Neutrophil (primary cell): ENCODE measurements around the gene TTLL10.

Experiments used
- H3K27ac ChIP-seq: fragments of 200-600 bp; sonication (generic); 2 replicates; pipeline ENCODE4 v1.5.1; 2016; ENCODE audit warnings: mild to moderate bottlenecking, moderate library complexity
- H3K27me3 ChIP-seq: fragments of 200-600 bp; sonication (generic); 2 replicates; pipeline ENCODE4 v1.6.0; 2016; ENCODE audit warnings: mild to moderate bottlenecking
- H3K36me3 ChIP-seq: fragments of 200-600 bp; sonication (generic); 2 replicates; pipeline ENCODE4 v1.5.1; 2017
- H3K4me1 ChIP-seq, 2 experiments: fragments of 200-600 bp in 1 of 2; sonication (generic) in 1 of 2; 1 replicate in 1 of 2; 2 replicates in 1 of 2; pipeline versions ENCODE4 v1.5.1 to v1.6.1; 2013 to 2016; ENCODE audit warnings: low read depth in 1 of 2, low read length in 1 of 2, mild to moderate bottlenecking in 1 of 2, moderate library complexity in 1 of 2; ENCODE audit not compliant: control insufficient read depth in 1 of 2, insufficient read depth in 1 of 2
- H3K4me3 ChIP-seq, 2 experiments: fragments of 200-600 bp in 1 of 2; sonication (generic) in 1 of 2; 1 replicate in 1 of 2; 2 replicates in 1 of 2; pipeline ENCODE4 v1.5.1; 2013 to 2016; ENCODE audit warnings: low read depth in 1 of 2, low read length in 1 of 2, mild to moderate bottlenecking in 1 of 2, moderate library complexity in 1 of 2
- H3K9me3 ChIP-seq: fragments of 200-600 bp; sonication (generic); 2 replicates; pipeline ENCODE4 v1.5.1; 2016
- TF ChIP-seq, protein P1 (sequence below): fragments of 200-600 bp; sonication (generic); IDR thresholded peaks from 2 replicates; pipeline ENCODE4 v1.5.1; 2016; ENCODE audit warnings: antibody characterized with exemption

The TTLL10 gene

GRCh38 chr1:1226566-1227362 lies 53.1 kb downstream of the TTLL10 start:
- no peak overlapping the region for H3K4me3 ChIP-seq
- H3K27ac ChIP-seq: no peak overlapping the region
- TF ChIP-seq, protein P1, sequence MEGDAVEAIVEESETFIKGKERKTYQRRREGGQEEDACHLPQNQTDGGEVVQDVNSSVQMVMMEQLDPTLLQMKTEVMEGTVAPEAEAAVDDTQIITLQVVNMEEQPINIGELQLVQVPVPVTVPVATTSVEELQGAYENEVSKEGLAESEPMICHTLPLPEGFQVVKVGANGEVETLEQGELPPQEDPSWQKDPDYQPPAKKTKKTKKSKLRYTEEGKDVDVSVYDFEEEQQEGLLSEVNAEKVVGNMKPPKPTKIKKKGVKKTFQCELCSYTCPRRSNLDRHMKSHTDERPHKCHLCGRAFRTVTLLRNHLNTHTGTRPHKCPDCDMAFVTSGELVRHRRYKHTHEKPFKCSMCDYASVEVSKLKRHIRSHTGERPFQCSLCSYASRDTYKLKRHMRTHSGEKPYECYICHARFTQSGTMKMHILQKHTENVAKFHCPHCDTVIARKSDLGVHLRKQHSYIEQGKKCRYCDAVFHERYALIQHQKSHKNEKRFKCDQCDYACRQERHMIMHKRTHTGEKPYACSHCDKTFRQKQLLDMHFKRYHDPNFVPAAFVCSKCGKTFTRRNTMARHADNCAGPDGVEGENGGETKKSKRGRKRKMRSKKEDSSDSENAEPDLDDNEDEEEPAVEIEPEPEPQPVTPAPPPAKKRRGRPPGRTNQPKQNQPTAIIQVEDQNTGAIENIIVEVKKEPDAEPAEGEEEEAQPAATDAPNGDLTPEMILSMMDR: no peak
- H3K27me3 ChIP-seq: no peaks in the 10 kb centered on the region
- peaks cover 16 to 19% of the 10 kb centered on the region in 2 experiments for H3K4me1 ChIP-seq
- H3K36me3 ChIP-seq: peaks cover 74% of the 10 kb centered on the region
- H3K9me3 ChIP-seq: no peaks in the 10 kb centered on the region

- no peaks in the 10 kb centered on the region for H3K27me3 ChIP-seq
- peaks cover 68% of the 10 kb centered on the region for H3K36me3 ChIP-seq
- H3K4me1 ChIP-seq: peaks cover 16 to 20% of the 10 kb centered on the region in 2 experiments
- no peak overlapping the region for H3K27ac ChIP-seq
- no peaks in the 10 kb centered on the region for H3K9me3 ChIP-seq
- TF ChIP-seq, protein P1: no peak
- H3K4me3 ChIP-seq: no peak overlapping the region
Measured at GRCh38 chr1:1227386-1227785, 53.7 kb downstream of the TTLL10 start.

DNA sequence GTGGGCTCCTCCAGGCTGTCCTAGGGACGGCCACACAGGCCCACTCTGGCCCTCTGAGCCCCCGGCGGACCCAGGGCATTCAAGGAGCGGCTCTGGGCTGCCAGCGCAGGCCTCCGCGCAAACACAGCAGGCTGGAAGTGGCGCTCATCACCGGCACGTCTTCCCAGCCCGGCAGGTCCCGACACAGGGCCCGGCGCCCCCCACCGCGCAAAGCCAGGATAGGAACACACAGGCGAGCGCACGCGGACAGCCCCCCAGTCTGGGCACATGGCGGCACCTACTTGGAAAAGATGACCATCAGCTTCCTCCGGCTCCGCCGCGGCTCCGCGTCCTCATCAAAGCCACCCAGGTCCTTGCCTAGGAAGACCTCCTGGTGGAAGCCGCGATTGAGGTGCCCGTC lies 54.5 kb downstream of the TTLL10 start:
- Histone ChIP-seq H3K27ac (no peak overlapping the region), H3K4me3 (no peak overlapping the region), H3K4me1 (peaks cover 22 to 27% of the 10 kb centered on the region in 2 experiments), H3K27me3 (no peaks in the 10 kb centered on the region), H3K36me3 (peaks cover 60% of the 10 kb centered on the region), H3K9me3 (no peaks in the 10 kb centered on the region)
- TF ChIP-seq, protein P1: no peak

- no peak overlapping the region for H3K4me3 ChIP-seq
- no peak overlapping the region for H3K27ac ChIP-seq
Measured at GRCh38 chr1:1228596-1229321, 55.1 kb downstream of the TTLL10 start.

GRCh38 chr1:1229770-1230169 lies 56.1 kb downstream of the TTLL10 start:
- peaks cover 44% of the 10 kb centered on the region for H3K36me3 ChIP-seq
- TF ChIP-seq, protein P1: no peak
- H3K27me3 ChIP-seq: no peaks in the 10 kb centered on the region
- no peak overlapping the region for H3K4me3 ChIP-seq
- no peaks in the 10 kb centered on the region for H3K9me3 ChIP-seq
- H3K4me1 ChIP-seq: peaks cover 22 to 27% of the 10 kb centered on the region in 2 experiments
- H3K27ac ChIP-seq: no peak overlapping the region

More at GRCh38 chr1:1228596-1229321, 55.1 kb downstream of the TTLL10 start:
- peaks cover 54% of the 10 kb centered on the region for H3K36me3 ChIP-seq
- TF ChIP-seq, protein P1: no peak
- no peaks in the 10 kb centered on the region for H3K9me3 ChIP-seq
- H3K4me1 ChIP-seq: peaks cover 22 to 27% of the 10 kb centered on the region in 2 experiments
- no peaks in the 10 kb centered on the region for H3K27me3 ChIP-seq
